Left ventricle myocardium inferior (tissue), 1 donor: ENCODE measurements around the gene KRT84. TPM values are rescaled to one million over a fixed set of nuclear protein-coding genes. Genes with fewer than 3 reads are reported as not detected.

ENCODE experiments used
- DNase-seq: peaks from one replicate; pipeline ENCODE4 v3.0.0-alpha.2; 2020
- H3K27ac ChIP-seq: fragments of 200-600 bp; replicated peaks from 2 replicates; pipeline ENCODE4 v1.8.0; 2021
- H3K27me3 ChIP-seq: fragments of 200-600 bp; 2 replicates; pipeline ENCODE4 v1.8.0; 2021; ENCODE audit warnings: low read depth
- H3K36me3 ChIP-seq: fragments of 200-600 bp; 2 replicates; pipeline ENCODE4 v1.8.0; 2021
- H3K4me1 ChIP-seq: fragments of 200-600 bp; 2 replicates; pipeline ENCODE4 v1.8.0; 2021
- H3K4me3 ChIP-seq: fragments of 200-600 bp; 2 replicates; pipeline ENCODE4 v1.8.0; 2021; ENCODE audit warnings: mild to moderate bottlenecking, moderate library complexity
- H3K9me3 ChIP-seq: fragments of 200-600 bp; replicated peaks from 2 replicates; pipeline ENCODE4 v1.8.0; 2021
- CTCF ChIP-seq: fragments of 200-600 bp; IDR thresholded peaks from 2 replicates; pipeline ENCODE4 v1.8.0; 2021; ENCODE audit warnings: antibody characterized with exemption, mild to moderate bottlenecking, borderline replicate concordance
- intact Hi-C: fragments of 100-400 bp; cut with micrococcal nuclease; formaldehyde crosslinking; loops from one replicate; pipeline ENCODE4 v1.11.0; 2022
- total RNA-seq: library from RNA; stranded (reverse); fragmentation: NEBNext Ultra II Directional; extraction: Animal tissue kit (Norgen Biotek cat#: 25700); gene quantifications from one replicate; pipeline ENCODE4 v1.2.1, GENCODE V29; 2021
- donor health status: DM: no; HTN: yes; CAD: no; lungs with severe emphysema.

Gene KRT84
- total RNA-seq, 1 donor from 2014 or later: not detected

DNA sequence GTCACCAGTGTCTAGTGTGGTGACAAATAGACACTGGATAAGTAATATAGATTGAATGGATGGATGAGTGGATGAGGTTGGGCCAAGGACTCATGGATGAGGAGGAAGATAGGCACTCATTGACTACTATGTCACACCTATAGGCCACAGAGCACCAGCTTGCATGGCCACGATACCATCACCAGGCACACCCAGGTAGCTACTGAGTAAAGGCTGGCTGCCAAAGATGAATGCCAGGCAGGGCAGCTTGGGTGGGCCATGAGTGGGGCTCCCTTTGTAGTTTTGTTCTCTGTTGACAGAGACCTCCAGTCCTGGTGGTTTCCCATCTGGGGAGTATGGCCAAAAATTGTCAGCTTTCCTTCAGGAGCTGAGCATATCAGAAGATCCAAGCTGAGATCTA lies 53.1 kb downstream of the KRT84 start:
- peaks cover 24% of the 10 kb centered on the region for H3K9me3 ChIP-seq

GRCh38 chr12:52331833-52332232 lies 53.6 kb downstream of the KRT84 start:
- TF ChIP-seq CTCF: no peak

More for the DNA sequence above, 53.1 kb downstream of the KRT84 start:
- Histone ChIP-seq H3K4me1 (no peaks in the 10 kb centered on the region), H3K27me3 (peaks cover 58% of the 10 kb centered on the region), H3K27ac (no peak overlapping the region), H3K36me3 (no peaks in the 10 kb centered on the region), H3K4me3 (no peak overlapping the region)
- TF ChIP-seq CTCF: no peak
- no peak for DNase-seq
- intact Hi-C loops: no loop called here

GRCh38 chr12:52331039-52331438 lies 54.4 kb downstream of the KRT84 start:
- peaks cover 10% of the 10 kb centered on the region for H3K9me3 ChIP-seq
- DNase-seq: no peak
- peaks cover 65% of the 10 kb centered on the region for H3K27me3 ChIP-seq
- no peak overlapping the region for H3K4me3 ChIP-seq
- no peak for TF ChIP-seq CTCF
- no peaks in the 10 kb centered on the region for H3K4me1 ChIP-seq
- intact Hi-C loops: no loop called here
- H3K27ac ChIP-seq: no peak overlapping the region
- H3K36me3 ChIP-seq: no peaks in the 10 kb centered on the region

More at GRCh38 chr12:52331833-52332232, 53.6 kb downstream of the KRT84 start:
- no peak for DNase-seq
- Histone ChIP-seq H3K27me3 (peaks cover 64% of the 10 kb centered on the region), H3K36me3 (no peaks in the 10 kb centered on the region), H3K9me3 (peaks cover 18% of the 10 kb centered on the region), H3K4me3 (no peak overlapping the region), H3K27ac (no peak overlapping the region), H3K4me1 (no peaks in the 10 kb centered on the region)
- intact Hi-C loops: no loop called here

DNA sequence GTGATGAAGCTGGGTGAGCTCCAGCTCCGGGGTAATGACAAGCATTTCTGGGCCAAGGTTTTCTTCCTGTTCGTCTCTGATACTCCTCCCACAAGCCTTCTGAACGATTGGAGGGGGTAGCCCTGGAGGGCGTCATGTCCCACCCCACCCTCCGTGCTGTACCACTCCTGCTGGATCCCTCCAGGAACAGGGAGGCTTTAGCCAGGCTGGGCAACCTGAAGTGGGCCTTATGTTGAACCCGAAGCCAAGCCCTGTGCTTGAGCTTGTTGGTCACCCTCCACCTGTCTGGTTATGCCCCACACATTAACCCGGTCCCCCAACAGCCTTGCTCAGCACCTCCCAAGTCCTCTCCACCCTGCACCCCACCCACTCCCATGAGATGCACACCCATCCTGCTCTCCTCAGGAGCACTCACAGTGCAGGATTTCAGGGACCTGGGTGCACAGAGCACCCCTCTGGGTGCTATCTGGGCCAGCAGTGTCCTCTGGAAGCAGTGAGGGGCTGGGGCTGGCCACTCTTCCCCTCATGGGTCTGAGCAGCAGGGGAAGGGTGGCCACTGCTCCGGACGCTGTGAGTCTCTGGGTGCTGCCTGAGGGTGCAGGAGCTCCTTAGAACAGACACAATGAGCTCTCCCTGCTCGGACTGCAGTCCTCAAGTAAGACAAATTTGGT lies 57.5 kb downstream of the KRT84 start:
- intact Hi-C loops: loop anchor here (5.0 kb wide), 1 partner anchor 171 kb away; no protein-coding TSS in a partner anchor
- Histone ChIP-seq H3K4me1 (no peaks in the 10 kb centered on the region), H3K4me3 (no peak overlapping the region), H3K36me3 (no peaks in the 10 kb centered on the region), H3K9me3 (no peaks in the 10 kb centered on the region), H3K27me3 (peaks cover 63% of the 10 kb centered on the region), H3K27ac (no peak overlapping the region)
- TF ChIP-seq CTCF: no peak
- DNase-seq: no peak

Other genes starting within 250 kb of the KRT84 start
- gene KRT80, start 193.6 kb downstream of the KRT84 start, total RNA-seq: not detected
- not detected for gene KRT7, start 152.4 kb downstream of the KRT84 start, total RNA-seq
- not detected for gene KRT86, start 111.0 kb downstream of the KRT84 start, total RNA-seq
- gene KRT81, start 94.1 kb downstream of the KRT84 start, total RNA-seq: not detected
- not detected for gene KRT83, start 64.3 kb downstream of the KRT84 start, total RNA-seq
- not detected for gene KRT85, start 18.2 kb downstream of the KRT84 start, total RNA-seq
- not detected for gene KRT82, start 20.7 kb upstream of the KRT84 start, total RNA-seq
- gene KRT75, start 48.7 kb upstream of the KRT84 start, total RNA-seq: not detected
- gene KRT6B, start 66.5 kb upstream of the KRT84 start, total RNA-seq: not detected
- not detected for gene KRT6C, start 88.2 kb upstream of the KRT84 start, total RNA-seq
- gene KRT6A, start 107.6 kb upstream of the KRT84 start, total RNA-seq: not detected
- not detected for gene KRT5, start 134.7 kb upstream of the KRT84 start, total RNA-seq
- not detected for gene KRT71, start 167.5 kb upstream of the KRT84 start, total RNA-seq
- 0.14 TPM for gene KRT74, start 188.2 kb upstream of the KRT84 start, total RNA-seq
- gene KRT72, start 215.8 kb upstream of the KRT84 start, total RNA-seq: not detected
- gene KRT73, start 232.9 kb upstream of the KRT84 start, total RNA-seq: not detected